ENCODE results near the gene PON1.

GRCh38 chr7:95322396-95322795 is 1.9 kb downstream of the PON1 start:
- TF ChIP-seq CTCF (IDR thresholded peaks at IDR 0.05) (no peak), POLR2A (IDR thresholded peaks at IDR 0.05) (no peak)

Data from lower leg skin (tissue), 3 donors.